Prostate gland (tissue), 2 donors: ENCODE measurements around the gene FOXRED1. TPM values are rescaled to one million over a fixed set of nuclear protein-coding genes. Genes with fewer than 3 reads are reported as not detected.

ENCODE experiments used
- DNase-seq: peaks from one replicate; pipeline ENCODE4 v3.0.0-alpha.2; 2019; ENCODE audit warnings: low spot score
- H3K27ac ChIP-seq, 2 donors: fragments of 200-600 bp; sonication (generic); 2 replicates each; pipeline ENCODE4 v1.5.1; 2017 to 2019
- H3K27me3 ChIP-seq: fragments of 200-600 bp; sonication (generic); replicated peaks from 2 replicates; pipeline ENCODE4 v1.5.1; 2019; ENCODE audit not compliant: insufficient read depth
- H3K36me3 ChIP-seq, 2 donors: fragments of 200-600 bp; sonication (generic); 1 replicate in 1 of 2; 2 replicates in 1 of 2; pipeline versions ENCODE4 v1.5.1 to v1.8.1; 2017 to 2019
- H3K4me1 ChIP-seq: fragments of 200-600 bp; sonication (generic); replicated peaks from 2 replicates; pipeline ENCODE4 v1.5.1; 2019
- H3K4me3 ChIP-seq, 2 donors: fragments of 200-600 bp; sonication (generic); 2 replicates each; pipeline ENCODE4 v1.5.1; 2017 to 2019
- H3K9me3 ChIP-seq: fragments of 200-600 bp; sonication (generic); 2 replicates; pipeline ENCODE4 v1.5.1; 2017
- CTCF ChIP-seq, 4 experiments: fragments of 200-600 bp in 2 of 4; fragments of 450-650 bp in 2 of 4; sonication (generic) in 2 of 4; IDR thresholded peaks; 1 replicate in 3 of 4; 2 replicates in 1 of 4; pipeline ENCODE4 v1.5.1; 2016 to 2019; ENCODE audit warnings: antibody characterized with exemption in 4 of 4, mild to moderate bottlenecking in 2 of 4, moderate library complexity in 2 of 4
- POLR2A ChIP-seq: fragments of 450-650 bp; IDR thresholded peaks from one replicate; pipeline ENCODE4 v1.6.1; 2016; ENCODE audit warnings: antibody characterized with exemption, mild to moderate bottlenecking
- POLR2AphosphoS5 ChIP-seq: sonication (generic); formaldehyde crosslinking; IDR thresholded peaks from one replicate; pipeline ENCODE4 v1.6.1; 2017; ENCODE audit warnings: antibody characterized with exemption
- WGBS: methylation state at CpG from one replicate; pipeline ENCODE4 v1.1.5; 2018; 5-methylcytosine and 5-hydroxymethylcytosine counted together
- intact Hi-C: fragments of 100-400 bp; cut with DNase I; formaldehyde crosslinking; loops from one replicate; pipeline ENCODE4 v1.14.2; 2022
- total RNA-seq, 2 donors: library from RNA; depleted of rRNA; stranded (reverse); fragments of >200 nt; gene quantifications; one replicate each; pipeline ENCODE4 v1.1.0, GENCODE V29; 2016

The FOXRED1 gene
- total RNA-seq, 2 donors from 2014 or later: 23.9 to 44.0 TPM

- intact Hi-C loops: no loop called here
- no peaks in the 10 kb centered on the region for H3K27me3 ChIP-seq
- peak within 1 kb of the TSS; percentile 89 to 90 for H3K27ac ChIP-seq
- peak; percentile 56 for DNase-seq
- H3K4me1 ChIP-seq: no peaks in the 10 kb centered on the region
- peak within 1 kb of the TSS; percentile 60 to 66 for H3K4me3 ChIP-seq
- no peak for TF ChIP-seq POLR2AphosphoS5
- TF ChIP-seq CTCF (IDR thresholded peaks at IDR 0.05): peak in 2 of 4 experiments; percentile 28 to 45
- peak; percentile 42 for TF ChIP-seq POLR2A
- WGBS: under 1% methylated on average over 79 of the region's 82 CpGs
- no peaks in the 10 kb centered on the region for H3K9me3 ChIP-seq
- no peaks in the 10 kb centered on the region for H3K36me3 ChIP-seq
Measured at GRCh38 chr11:126282736-126283591, 14.0 kb downstream of the FOXRED1 start, which contains the start of gene TIRAP. TSS of gene TIRAP (plus strand) at chr11:126283093. CDS start at chr11:126290895, 7,802 bp downstream.

DNA sequence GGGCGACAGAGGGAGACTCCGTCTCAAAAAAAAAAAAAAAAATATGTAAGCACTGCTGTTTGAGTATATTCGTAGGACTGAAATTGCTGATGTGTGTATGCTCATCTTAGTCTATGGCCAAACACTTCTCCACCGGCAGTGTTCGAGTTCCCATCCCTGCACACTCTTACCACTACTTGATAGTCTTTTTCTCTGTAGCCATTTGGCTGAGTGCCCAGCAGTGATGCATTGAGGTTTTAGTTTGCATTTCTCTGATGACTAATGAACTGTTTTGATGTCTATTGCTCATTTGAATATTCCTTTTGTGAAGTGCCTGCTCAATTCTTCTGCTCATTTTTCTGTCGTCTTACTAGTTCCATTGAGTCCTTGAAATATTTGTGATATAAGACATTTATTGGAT is 15.9 kb downstream of the FOXRED1 start:
- Histone ChIP-seq H3K4me1 (no peaks in the 10 kb centered on the region), H3K27me3 (no peaks in the 10 kb centered on the region), H3K27ac (no peak overlapping the region), H3K36me3 (no peaks in the 10 kb centered on the region), H3K4me3 (no peak overlapping the region), H3K9me3 (no peaks in the 10 kb centered on the region)
- no peak for DNase-seq
- WGBS: 57% methylated on average over 6 of the region's 6 CpGs
- intact Hi-C loops: no loop called here
- no peak for TF ChIP-seq POLR2A
- no peak for TF ChIP-seq POLR2AphosphoS5
- TF ChIP-seq CTCF (IDR thresholded peaks at IDR 0.05): no peak

GRCh38 chr11:126288237-126288636 is 19.3 kb downstream of the FOXRED1 start:
- no peak overlapping the region for H3K27ac ChIP-seq
- peaks cover 0 to 4% of the 10 kb centered on the region in 2 donors for H3K36me3 ChIP-seq
- no peaks in the 10 kb centered on the region for H3K27me3 ChIP-seq
- 89% methylated on average over 6 of the region's 6 CpGs for WGBS
- intact Hi-C loops: no loop called here
- TF ChIP-seq POLR2AphosphoS5: no peak
- TF ChIP-seq CTCF (IDR thresholded peaks at IDR 0.05): no peak
- no peak for TF ChIP-seq POLR2A
- no peak for DNase-seq
- H3K4me1 ChIP-seq: no peaks in the 10 kb centered on the region
- H3K9me3 ChIP-seq: no peaks in the 10 kb centered on the region
- H3K4me3 ChIP-seq: no peak overlapping the region

DNA sequence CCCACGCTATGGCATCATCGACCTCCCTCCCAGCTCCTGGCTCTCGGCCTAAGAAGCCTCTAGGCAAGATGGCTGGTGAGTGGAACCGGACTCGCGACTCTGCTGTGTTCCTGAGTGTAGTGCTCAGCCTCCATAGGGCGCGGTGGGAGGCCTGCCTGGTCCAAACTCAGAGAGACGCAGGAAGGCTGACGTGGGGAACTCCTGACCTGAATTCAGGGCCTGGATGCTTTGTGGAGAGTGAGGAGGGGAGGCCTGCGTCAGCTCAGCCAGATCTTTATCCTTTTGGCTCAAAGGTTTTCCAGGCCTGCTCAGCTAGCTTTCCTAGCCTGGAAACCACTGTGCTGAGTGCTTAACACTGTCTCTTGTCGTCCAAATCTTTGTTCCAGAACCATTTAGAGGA is 21.9 kb downstream of the FOXRED1 start:
- Histone ChIP-seq H3K4me1 (no peaks in the 10 kb centered on the region), H3K9me3 (no peaks in the 10 kb centered on the region), H3K4me3 (no peak overlapping the region), H3K27ac (no peak overlapping the region), H3K36me3 (peaks cover 4 to 8% of the 10 kb centered on the region in 2 donors), H3K27me3 (no peaks in the 10 kb centered on the region)
- TF ChIP-seq POLR2A (no peak), CTCF (IDR thresholded peaks at IDR 0.05) (no peak), POLR2AphosphoS5 (no peak)
- no peak for DNase-seq
- 82% methylated on average over 12 of the region's 12 CpGs for WGBS
- intact Hi-C loops: no loop called here

- H3K27me3 ChIP-seq: no peaks in the 10 kb centered on the region
- TF ChIP-seq POLR2AphosphoS5: no peak
- no peak for TF ChIP-seq POLR2A
- no peaks in the 10 kb centered on the region for H3K9me3 ChIP-seq
- WGBS: 85% methylated on average over 5 of the region's 5 CpGs
- no peak for DNase-seq
- H3K4me3 ChIP-seq: no peak overlapping the region
- no peak overlapping the region for H3K27ac ChIP-seq
- no peaks in the 10 kb centered on the region for H3K4me1 ChIP-seq
- peaks cover 4 to 8% of the 10 kb centered on the region in 2 donors for H3K36me3 ChIP-seq
- intact Hi-C loops: no loop called here
Measured at GRCh38 chr11:126293726-126294125, 24.8 kb downstream of the FOXRED1 start.
